Embryonic facial prominence (tissue), 1 donor: ENCODE measurements around the gene CTSC.

ENCODE experiments used
- DNase-seq: peaks from one replicate; pipeline ENCODE4 v3.0.0-alpha.2; 2016; ENCODE audit errors: extremely low spot score

CTSC gene

DNA sequence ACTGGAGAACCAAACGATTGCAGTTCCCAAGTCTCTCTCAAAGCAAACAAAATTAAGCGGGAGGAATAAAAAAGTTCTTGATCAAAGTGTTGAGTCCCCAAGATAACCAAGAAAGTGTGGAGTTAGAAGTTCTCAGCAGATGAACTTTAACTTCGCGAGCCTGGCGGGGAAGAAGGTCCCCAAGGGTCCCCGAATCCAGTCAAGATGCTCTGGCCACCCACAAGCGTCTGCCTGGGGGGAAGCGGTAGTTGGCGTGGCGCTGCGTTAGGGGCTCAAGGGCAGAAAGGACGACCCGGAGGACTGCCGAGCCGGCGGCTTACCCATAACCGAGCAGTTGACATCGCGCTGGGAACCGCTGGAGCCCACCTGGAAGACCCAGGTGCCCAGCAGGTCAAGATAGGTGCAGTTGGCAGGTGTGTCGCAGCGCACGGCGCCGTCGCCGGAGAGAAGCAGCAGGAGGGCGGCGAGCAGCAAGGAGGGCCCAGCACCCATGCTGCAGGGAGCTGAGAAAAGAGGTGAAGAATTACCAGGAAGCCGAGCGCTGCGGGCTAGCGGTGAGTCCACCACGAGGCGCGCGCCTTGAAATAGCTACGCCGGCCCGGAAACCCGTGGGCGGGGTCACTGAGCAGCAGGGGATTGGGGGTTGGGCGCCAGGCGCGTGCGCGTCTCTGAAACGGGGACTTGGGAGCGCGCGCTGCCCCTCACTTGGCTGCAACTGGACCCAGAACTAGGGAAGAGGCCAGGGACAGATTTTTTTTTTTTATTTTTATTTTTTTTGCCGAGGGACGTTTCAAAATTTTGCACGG is at the start of gene CTSC:
TSS of gene CTSC (minus strand) at position 556 of the 806 bp plus-strand sequence. CDS start at position 492, 64 bp downstream.
- peak; percentile 69 for DNase-seq

DNA sequence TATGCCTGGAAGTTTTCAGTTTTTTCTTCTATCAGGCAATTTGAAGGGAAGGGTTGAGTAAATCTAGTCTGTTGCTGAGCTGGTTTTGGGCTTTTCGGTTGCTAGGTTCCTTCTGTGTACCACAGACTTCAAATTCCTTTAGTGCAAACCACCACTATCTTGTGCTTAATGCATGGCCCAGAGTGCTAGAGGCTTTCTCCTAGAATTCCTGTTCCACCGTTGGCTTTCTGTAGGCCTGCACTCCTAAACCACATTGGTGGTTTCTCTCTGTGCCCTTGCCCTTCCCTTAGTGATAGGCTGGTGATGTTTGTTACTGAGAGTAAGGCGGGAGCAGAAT is 47.1 kb upstream of the CTSC start:
- DNase-seq: no peak

DNA sequence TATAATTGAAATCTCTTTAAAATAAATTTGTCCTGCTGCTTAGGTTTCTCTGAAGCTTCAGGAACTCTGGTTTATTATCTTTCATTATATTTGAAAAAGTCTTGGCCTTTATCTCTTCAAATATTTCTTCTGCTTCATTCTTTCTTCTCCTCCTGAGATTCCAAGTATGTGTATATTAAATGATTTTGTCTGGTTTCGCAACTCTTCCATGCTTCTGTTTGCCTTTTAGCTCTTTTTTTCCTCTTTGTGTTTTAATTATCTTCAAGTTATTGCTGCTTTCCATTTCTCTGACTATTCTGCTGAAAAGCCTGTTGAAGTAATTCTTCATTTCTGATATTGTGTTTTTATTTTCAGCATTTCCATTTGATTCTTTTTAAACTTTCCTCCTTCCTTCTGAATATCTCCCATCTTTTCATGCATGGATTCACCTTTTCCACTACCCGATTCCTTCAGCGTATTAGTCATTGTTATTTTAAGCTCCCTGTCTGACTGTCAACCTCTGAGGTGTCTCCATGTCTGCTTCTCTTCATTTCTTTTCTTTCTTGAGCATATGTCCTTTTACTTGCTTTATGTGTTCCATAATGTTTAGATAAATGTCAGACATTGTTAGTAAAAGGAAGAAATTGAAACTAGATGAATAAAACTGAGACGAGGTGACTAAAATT is 46.6 kb upstream of the CTSC start:
- no peak for DNase-seq

DNA sequence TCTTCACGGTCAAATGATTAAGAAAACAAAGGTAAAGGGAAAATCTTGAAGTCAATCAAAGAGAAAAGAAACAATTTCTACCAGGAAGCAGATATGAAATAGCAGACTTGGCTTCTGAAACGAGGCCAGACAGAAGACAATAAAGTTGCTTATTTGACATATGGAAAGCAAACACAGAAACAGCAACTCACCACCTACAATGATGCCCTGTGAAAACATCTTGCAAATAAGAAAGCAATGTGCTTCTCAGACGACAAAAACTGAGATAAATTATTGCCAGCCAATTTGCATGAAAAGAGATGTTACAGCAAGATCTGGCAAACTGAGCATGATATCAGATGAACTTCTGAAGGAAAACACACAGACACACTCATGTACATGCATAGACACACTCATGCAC is 45.9 kb upstream of the CTSC start:
- DNase-seq: no peak

DNA sequence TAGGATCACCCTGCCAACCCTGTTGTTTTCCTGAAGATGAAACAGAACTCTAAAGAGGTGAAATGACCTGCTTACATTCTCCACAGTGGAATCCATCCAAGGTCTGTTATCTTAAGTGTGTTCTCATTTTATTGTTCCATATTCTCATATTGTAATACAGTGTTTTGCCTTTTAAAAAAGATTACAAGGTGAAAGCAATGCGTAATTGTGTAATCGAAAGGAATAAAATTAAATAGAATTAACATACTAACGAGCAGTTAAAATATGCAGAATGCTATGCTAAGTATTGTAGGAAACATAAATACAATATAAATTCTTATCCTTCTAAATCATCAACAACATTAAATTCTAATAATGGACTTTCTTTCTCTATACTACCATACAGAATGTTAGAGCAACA is 41.6 kb upstream of the CTSC start:
- no peak for DNase-seq

DNA sequence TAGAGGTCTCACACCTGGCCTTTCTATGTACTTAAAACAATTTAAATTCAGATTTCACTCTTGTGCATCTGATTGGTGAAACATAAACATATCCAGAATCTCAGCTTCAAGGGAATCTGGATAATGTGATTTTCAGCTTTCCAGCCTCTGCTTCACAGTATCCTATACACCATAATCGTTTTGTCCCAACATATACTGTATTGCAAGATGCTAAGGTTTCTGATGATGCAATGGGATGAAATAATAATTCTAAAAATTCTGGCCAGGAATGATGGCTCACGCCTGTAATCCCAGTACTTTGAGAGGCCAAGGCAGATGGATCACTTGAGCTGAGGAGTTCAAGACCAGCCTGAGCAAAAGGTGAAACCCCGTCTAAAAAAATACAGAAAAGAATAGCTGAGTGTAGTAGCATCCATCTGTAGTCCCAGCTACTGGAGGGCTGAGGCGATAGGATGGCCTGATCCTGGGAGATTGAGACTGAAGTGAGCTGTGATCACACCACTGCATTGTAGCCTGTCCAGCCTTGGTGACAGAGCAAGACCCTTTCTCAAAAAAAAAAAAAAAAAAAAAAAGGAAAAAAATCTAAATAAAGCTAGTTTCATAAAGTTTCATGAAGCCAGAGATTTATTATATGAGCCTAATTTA is 41.0 kb upstream of the CTSC start:
- no peak for DNase-seq

DNA sequence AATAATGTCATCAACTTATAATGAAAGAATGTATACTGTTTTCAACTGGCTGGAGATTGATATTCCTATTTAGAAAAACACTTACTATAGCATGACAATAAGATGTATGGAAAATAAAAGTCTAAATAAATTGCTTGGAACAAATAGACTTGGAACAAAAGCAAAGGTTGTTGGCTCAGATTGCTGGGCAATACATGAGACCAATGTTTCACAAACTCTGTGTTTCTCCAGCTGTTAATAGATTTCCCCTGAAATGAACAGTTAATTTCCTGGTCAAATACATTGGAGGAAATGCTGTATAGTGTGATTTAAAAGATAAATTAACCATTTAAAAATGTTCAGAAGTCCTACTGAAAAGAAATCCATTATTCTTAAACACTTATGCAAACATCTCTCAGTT is 40.1 kb upstream of the CTSC start:
- DNase-seq: no peak

DNA sequence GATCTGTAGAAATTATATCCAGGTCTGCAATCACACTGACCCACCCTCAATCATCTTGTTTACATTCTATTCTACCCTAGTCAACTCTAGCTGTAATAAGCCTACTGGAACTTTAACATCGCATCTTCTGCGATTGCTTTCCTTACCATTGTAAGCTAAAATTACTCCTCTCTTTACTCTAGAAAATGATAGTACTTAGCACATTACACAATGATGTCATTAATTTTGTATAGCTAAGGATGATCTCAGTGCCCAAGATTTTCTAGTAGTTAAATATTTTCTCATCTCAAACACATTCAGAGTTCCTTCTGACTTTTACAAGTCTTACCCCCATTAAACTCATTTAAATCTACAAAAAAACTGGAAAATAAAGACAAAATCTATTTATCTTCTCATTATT is 39.6 kb upstream of the CTSC start:
- DNase-seq: no peak

DNA sequence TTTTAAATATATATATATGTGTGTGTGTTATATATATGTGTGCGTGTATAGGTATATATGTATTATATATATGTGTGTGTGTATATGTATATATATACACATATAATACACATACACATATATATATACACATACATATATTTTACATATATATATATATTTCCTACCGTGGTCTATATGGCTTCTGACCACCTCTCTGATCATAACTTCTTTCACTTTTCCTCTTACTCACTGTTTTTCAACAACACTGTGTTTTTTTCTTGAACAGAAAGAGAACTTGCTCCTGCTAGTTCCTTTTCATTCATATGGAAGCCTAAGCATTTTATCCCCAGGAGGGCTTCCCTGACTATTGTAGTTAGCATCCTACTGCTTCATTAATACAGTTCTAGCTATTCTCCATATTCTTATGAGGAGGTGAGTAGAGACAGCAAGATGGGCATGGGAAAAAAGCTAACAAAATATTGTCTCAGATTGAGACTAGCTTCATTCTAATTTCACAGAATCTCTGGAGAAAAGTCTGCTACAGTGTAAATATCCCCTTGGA is 38.5 kb upstream of the CTSC start:
- DNase-seq: no peak

DNA sequence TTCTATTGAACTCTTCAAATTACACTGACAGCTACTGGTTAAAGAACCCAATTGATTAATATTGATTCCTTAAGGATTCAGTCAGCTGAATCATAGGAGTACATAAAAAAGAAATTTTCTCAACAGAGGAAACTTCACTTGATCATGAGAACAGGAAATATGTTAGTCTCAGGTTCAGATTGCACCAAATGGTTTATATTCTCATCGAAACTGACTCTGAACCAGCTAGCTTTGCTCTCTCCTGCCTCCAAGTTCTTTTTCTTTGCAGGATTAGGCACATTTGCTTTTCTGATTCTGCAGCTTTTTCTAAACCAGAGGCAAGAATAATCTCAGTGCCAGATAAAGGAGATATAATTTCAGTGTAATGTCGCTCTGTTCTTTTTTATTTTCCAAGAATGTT is 33.2 kb upstream of the CTSC start:
- no peak for DNase-seq

DNA sequence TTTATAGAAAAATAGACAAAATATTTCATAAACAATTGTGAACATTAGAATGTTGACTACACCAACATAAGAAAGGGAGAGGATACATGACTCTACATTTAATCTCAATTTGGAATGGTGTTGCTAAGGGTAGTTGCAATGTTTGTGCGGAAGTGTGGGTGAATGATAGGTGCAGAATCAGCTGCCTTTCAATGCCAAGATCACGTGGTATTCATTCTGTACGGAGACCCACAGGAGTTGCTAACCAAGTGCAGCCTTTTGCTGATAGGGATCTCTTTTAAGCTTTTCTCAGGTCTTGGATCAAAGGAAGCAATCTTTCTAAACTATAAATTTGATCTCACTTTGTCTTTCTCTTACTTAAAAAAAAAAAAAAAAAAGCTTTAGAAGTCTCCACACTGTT is 29.8 kb upstream of the CTSC start:
- no peak for DNase-seq

DNA sequence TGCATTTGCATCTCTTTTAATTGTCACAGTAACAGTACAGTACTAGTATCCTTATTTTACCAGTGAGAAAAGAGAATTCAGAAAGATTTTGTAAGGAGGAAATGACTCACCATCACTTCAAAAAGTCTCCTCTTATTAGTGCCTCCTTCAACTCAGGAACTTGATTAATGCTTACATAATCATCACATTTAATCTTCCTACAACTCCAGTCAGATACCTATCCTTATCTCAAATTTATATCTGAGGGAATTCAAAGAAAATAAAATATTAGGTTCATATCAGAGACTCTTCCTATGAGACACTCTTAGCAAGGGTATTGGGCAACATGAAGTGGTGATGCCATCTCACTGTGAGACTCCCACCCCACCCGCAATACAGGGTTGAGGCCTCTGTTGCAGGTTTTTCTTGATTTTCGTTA is 26.1 kb upstream of the CTSC start:
- no peak for DNase-seq

DNA sequence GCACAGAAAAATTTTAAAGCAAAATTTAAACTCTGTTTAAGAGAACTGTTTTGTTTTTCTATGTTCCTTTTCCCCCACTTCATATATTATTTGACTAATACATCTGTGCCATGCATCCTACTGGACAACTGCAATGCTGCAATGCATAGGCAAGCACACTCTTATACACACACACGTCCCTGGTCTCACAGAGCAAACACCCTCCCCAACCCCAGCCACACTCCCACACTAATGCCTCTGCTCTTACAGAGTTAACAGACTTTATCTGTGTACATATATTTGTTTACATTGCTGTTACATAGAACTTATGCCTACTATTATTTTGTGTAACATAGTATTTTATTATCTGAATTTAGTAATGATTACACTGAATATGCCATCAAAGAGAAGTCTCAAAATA is 25.5 kb upstream of the CTSC start:
- no peak for DNase-seq

DNA sequence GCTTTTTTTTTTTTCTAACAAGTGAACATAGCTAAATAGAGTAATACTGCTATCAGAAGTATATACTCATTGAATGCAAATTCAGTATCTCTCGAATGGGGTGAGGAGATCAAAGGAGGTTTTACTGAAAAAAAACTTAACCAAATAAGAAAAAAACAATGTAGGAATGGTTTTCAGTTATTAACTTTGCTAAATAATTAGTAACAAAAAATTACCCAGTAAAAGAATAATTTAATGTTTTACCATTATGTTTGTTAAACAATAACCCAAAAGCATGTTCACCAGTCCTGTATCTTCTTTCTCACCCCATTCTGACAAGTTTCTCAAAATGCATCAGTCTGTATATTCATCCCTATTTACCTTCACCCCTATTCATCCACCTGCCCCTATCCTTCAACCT is 22.6 kb upstream of the CTSC start:
- no peak for DNase-seq

DNA sequence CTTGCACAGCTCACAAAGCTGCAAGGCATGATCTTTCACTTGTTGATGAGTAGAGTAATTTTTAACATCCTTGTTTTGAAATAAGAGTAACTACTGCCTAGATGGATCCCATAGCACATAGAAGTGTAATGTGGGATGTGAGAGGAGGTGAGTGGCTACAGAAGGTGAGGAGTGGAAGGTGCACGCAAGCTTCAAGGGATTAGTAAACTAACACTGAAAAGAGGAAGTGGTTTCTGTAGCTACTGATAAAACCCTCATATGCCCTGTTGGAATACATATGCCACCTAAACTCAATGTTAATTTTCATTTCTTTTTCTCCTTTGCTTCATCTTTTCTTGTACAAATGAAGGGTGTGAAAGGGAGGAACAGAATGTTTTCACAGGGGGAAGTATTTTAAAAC is 22.0 kb upstream of the CTSC start:
- no peak for DNase-seq

DNA sequence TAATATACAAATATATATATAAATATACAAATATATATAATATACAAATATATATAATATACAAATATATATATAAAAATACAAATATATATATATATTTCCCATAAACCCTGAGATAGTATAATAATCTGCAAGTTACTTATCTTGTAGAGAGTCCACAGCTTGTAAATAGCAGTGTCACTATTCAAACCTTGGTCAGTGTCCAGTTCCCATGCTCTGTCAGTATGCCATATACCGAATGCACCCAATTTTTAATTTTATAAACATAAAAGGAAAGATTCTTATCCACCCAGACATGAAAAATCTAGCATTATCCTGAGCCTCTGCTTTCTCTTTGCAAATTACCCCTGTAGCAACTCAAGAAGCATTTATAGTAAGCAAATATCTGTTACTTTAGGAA is 21.6 kb upstream of the CTSC start:
- DNase-seq: no peak

DNA sequence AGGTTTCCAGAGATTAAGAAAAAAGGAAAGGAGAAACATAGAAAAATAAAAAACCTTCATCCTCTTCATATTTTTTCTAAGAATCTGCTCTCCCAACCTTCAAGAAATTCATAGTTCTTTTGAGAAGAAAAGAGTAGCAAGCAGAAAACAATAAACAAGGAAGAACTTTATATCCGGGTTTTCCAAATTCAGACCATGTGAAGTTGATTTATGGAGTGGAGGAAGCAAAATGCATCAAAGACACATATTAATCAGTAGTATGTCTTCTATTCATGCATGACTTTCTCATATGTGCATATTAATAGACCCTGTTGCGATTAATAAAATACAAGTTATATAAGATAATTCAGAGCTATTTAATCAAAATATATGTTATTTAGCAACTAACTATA is 20.5 kb upstream of the CTSC start:
- no peak for DNase-seq

DNA sequence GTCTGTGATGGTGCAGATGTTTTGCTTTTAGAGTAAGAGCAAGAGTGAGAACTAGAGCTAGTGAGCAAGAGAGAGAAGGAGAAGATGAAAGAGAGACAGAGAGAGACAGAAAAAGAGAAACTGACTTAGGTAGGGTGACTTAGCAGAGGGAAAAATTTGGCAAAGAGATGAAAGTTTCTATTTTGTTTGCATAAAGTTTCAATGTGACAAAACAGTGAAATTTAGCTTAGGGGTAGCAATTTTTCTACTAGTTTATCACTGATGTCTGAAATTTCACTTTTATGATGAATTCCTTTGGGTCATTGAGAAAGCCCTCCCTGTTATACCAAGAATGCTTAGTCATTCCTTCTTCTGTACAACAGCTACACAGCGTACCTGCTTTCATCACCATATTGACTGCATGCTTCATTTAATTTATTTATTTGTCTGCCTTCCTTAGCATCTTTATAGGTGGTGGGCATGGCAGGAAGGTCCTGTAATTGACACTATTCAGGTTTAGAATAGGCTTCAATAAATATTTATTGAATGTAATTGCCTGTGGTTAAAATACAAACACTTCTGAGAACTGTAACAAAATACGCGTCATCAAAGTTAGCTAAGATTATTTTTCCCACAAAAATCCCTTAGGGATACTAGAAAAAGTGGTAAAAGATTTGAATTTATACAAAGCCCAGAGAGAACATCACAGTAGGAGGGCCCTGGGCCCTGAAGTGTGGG is 19.9 kb upstream of the CTSC start:
- no peak for DNase-seq

DNA sequence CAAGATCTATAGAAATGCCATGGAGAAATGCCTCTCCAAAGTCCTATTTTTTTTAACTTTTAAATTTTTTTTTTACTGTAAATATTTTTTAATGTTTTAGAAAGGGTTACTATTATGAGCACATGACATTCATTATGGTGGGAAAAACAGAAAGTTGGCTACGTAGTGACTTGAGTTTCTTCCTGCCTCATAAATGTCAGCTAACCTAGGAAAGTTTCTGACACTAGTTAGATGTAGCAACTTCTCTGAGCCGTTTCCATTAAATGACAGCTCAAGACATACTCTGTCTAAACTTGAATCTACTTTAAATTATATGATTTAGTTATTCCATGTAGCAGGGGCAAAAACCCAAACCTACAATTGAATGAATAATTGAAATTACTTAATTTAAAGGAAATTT is 18.4 kb upstream of the CTSC start:
- DNase-seq: no peak

DNA sequence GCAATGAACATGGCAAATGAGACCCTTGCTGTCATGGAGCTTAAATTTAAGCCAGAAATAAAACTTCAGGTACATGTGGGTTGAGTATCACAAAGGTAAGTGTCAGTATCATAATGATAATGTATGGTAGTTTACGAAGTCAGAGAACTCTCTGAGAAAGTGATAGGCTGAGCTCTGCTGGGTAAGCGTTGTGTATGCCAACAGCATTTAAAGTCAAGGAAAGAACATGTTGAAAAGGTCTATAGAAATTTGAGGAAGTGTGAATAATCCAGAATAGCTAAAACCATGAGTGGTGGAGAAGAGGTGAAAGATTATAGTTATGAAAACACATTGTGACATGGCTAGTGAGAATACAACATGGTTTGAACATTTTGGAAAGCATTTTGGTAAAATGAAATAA is 17.4 kb upstream of the CTSC start:
- no peak for DNase-seq

DNA sequence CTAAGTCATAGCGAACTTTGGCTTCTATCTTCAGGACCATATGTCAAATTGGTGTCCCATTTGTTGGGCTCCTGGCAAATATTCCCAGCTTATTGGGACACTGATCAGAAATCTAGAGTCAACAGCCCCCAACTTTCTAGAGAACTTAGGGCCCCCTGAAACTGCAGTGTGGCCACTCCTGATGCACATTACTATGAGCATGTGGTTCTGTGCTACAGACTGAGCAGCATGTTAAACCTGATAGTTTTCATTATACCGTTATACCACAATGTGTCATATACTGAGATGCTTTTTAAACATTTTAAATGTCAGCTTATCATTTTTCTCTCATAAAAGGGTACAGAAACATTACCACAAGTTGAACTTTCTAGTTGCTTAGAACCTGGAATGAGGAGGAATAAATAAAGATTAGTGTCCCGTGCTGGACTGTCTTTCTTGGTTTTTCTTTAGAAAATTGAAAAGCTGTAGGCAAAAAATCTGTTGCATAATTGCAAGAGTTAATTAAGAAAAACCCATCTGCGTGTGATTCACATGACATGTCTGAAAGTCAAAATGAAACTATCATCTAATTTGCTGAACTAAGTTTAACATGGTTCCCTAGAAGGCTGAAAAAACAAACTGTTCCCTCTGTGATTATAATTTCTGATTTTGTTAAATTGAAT is 16.4 kb upstream of the CTSC start:
- DNase-seq: no peak

DNA sequence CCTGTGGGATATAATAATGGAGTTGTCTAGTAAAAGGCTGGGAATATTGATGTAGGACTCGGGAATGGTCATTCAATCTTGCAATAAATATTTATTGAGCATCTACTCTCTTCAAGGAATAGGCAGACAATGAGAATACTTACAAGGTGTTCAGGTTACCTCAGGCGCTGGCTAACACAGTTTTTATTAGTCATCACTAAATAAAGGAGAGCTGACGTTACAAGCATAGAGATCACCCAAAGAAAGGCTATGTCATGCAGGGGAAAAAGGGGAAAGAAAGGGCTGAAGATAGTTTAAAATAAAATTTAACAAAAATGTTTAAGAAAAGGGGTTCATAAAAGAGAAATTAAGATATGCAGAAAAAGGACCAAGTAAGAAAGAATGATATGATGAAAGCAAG is 15.8 kb upstream of the CTSC start:
- no peak for DNase-seq
